Fibroblast of pulmonary artery (primary cell): ENCODE measurements around the gene TBX1.
A peak's percentile ranks its signal among the peaks of the same experiment; 100 is the strongest.

Source experiments
- DNase-seq: peaks from one replicate; pipeline ENCODE4 v3.0.0-alpha.2; 2010; ENCODE audit warnings: low read depth
- H3K4me3 ChIP-seq: replicated peaks from 2 replicates; pipeline ENCODE4 v1.5.1; 2011; ENCODE audit warnings: low read depth, mild to moderate bottlenecking, control low read depth, low read length, moderate library complexity
- TF ChIP-seq, protein P1 (sequence below): IDR thresholded peaks from 2 replicates; pipeline ENCODE4 v1.5.1; 2011; ENCODE audit warnings: mild to moderate bottlenecking, control low read depth, low read length, inconsistent platforms; ENCODE audit errors: missing control alignments

TBX1 gene

GRCh38 chr22:19763458-19764298 lies 3.1 kb downstream of the TBX1 start:
- no peak for DNase-seq
- TF ChIP-seq, protein P1, sequence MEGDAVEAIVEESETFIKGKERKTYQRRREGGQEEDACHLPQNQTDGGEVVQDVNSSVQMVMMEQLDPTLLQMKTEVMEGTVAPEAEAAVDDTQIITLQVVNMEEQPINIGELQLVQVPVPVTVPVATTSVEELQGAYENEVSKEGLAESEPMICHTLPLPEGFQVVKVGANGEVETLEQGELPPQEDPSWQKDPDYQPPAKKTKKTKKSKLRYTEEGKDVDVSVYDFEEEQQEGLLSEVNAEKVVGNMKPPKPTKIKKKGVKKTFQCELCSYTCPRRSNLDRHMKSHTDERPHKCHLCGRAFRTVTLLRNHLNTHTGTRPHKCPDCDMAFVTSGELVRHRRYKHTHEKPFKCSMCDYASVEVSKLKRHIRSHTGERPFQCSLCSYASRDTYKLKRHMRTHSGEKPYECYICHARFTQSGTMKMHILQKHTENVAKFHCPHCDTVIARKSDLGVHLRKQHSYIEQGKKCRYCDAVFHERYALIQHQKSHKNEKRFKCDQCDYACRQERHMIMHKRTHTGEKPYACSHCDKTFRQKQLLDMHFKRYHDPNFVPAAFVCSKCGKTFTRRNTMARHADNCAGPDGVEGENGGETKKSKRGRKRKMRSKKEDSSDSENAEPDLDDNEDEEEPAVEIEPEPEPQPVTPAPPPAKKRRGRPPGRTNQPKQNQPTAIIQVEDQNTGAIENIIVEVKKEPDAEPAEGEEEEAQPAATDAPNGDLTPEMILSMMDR = no peak
- no peak overlapping the region for H3K4me3 ChIP-seq

DNA sequence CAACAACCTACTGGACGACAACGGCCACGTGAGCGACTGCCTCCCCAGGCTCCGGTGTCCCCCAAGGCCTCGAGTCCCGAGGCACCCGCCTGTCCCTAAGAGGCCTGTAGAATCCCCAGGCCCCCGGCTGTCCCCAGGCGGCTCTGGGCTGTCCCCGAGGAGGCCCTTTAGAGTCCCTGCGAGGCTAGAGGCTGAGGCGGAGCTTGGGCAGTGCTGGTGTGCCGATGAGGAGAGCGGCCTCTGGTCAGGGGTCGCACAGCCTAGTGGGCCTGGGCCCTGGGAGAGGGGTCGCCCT lies 3.7 kb downstream of the TBX1 start:
- TF ChIP-seq, protein P1 = no peak
- DNase-seq = no peak
- no peak overlapping the region for H3K4me3 ChIP-seq

DNA sequence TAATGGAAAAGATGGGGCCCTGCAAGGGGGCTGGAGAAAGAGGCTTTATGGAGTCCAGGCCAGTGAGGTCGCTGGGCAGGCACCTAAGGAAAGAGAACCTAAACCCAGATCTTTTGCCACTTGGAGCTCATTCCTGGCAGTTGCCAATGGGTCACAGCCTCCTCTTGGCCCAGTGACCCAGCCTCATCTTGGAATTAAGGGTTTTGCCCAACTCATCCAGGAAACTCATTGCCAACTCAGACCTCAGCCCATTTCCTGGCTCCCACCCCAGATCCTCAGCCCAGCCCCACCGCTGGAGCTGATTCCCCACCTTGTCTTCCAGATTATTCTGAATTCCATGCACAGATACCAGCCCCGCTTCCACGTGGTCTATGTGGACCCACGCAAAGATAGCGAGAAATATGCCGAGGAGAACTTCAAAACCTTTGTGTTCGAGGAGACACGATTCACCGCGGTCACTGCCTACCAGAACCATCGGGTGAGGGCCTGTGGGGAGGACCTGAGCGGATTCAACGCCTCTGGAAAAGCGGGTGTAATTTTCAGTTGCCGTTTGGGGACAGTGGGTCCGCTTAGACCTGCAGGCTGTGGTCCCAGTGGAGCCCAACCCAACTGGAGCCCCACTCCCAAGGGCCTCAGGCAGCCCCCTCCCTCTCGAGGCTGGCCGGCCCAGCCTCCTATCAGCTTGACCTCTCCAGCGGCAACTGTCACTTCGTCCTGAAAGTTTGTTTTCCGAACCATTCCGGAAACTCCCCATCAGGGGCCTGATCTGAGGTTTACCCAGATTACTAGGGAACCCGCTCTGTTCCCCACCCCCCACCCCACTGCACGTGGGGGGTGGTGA lies 4.3 kb downstream of the TBX1 start:
- TF ChIP-seq, protein P1 = no peak
- H3K4me3 ChIP-seq = no peak overlapping the region
- no peak for DNase-seq

GRCh38 chr22:19765477-19766239 lies 5.1 kb downstream of the TBX1 start:
- TF ChIP-seq, protein P1 = no peak
- H3K4me3 ChIP-seq = no peak overlapping the region
- no peak for DNase-seq

DNA sequence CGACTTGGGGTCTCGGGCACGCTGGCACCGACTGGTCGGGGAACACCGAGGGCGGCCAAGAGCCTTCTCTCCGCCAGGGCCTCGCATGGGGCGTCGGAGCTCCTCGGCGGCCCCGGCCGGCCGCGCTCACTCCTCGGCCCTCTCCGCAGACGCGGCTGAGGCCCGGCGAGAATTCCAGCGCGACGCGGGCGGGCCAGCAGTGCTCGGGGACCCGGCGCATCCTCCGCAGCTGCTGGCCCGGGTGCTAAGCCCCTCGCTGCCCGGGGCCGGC lies 5.6 kb downstream of the TBX1 start:
- TF ChIP-seq, protein P1 = no peak
- H3K4me3 ChIP-seq = no peak overlapping the region
- DNase-seq = no peak

GRCh38 chr22:19766511-19767426 lies 6.2 kb downstream of the TBX1 start:
- H3K4me3 ChIP-seq = no peak overlapping the region
- no peak for DNase-seq
- TF ChIP-seq, protein P1 = peak; percentile 4
